PC-3 (cell line): Measurements from ENCODE around the gene GNAZ.

Source experiments
- CTCF ChIP-seq: fragments of 300-600 bp; sonication (generic); conservative IDR thresholded peaks from 2 replicates; pipeline ENCODE4 v1.5.1; 2017; ENCODE audit warnings: antibody characterized with exemption, low read depth, mild to moderate bottlenecking, low read length
- EZH2 ChIP-seq: fragments of 300-600 bp; sonication (generic); IDR thresholded peaks from one replicate; pipeline ENCODE4 v1.6.1; 2017; ENCODE audit warnings: antibody characterized with exemption, mild to moderate bottlenecking, low read length; ENCODE audit not compliant: unreplicated experiment

- TF ChIP-seq CTCF (no peak), EZH2 (no peak)
Observed at GRCh38 chr22:23076896-23077572, 6.7 kb downstream of the GNAZ start.
